Measurements from ENCODE around the gene C1QTNF2. TPM values are rescaled to one million over a fixed set of nuclear protein-coding genes. Genes with fewer than 3 reads are reported as not detected.

C1QTNF2 gene
- total RNA-seq, 4 donors from 2014 or later, result 0.09 to 0.65 TPM; not detected in 2

GRCh38 chr5:160390787-160391696 is 20.6 kb upstream of the C1QTNF2 start:
- no peaks in the 10 kb centered on the region for H3K9me3 ChIP-seq
- intact Hi-C loops (cut with DNase I; ENCODE audit: low total_unique reads) (no loop called here), in situ Hi-C loops (cut with MboI; ENCODE audit: low sequenced_read_pairs in 4 of 4) (loop anchor here in 1 of 4 donors (10.0 kb wide), 1 partner anchor 366 kb away; no protein-coding TSS in a partner anchor)
- H3K4me3 ChIP-seq, result no peak overlapping the region
- DNase-seq (no peak), ATAC-seq (no peak)
- H3K4me1 ChIP-seq, result peaks cover 0 to 9% of the 10 kb centered on the region in 2 donors
- H3K27ac ChIP-seq, result no peak overlapping the region
- no peak for TF ChIP-seq POLR2A (IDR thresholded peaks at IDR 0.05)
- TF ChIP-seq, protein P1, sequence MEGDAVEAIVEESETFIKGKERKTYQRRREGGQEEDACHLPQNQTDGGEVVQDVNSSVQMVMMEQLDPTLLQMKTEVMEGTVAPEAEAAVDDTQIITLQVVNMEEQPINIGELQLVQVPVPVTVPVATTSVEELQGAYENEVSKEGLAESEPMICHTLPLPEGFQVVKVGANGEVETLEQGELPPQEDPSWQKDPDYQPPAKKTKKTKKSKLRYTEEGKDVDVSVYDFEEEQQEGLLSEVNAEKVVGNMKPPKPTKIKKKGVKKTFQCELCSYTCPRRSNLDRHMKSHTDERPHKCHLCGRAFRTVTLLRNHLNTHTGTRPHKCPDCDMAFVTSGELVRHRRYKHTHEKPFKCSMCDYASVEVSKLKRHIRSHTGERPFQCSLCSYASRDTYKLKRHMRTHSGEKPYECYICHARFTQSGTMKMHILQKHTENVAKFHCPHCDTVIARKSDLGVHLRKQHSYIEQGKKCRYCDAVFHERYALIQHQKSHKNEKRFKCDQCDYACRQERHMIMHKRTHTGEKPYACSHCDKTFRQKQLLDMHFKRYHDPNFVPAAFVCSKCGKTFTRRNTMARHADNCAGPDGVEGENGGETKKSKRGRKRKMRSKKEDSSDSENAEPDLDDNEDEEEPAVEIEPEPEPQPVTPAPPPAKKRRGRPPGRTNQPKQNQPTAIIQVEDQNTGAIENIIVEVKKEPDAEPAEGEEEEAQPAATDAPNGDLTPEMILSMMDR (IDR thresholded peaks at IDR 0.05 in 4 of 5, conservative IDR thresholded peaks at IDR 0.05 in 1 of 5), result peak in 4 of 5 experiments; percentile 21 to 48 (median 34)
- H3K36me3 ChIP-seq, result no peaks in the 10 kb centered on the region
- H3K27me3 ChIP-seq, result no peaks in the 10 kb centered on the region

DNA sequence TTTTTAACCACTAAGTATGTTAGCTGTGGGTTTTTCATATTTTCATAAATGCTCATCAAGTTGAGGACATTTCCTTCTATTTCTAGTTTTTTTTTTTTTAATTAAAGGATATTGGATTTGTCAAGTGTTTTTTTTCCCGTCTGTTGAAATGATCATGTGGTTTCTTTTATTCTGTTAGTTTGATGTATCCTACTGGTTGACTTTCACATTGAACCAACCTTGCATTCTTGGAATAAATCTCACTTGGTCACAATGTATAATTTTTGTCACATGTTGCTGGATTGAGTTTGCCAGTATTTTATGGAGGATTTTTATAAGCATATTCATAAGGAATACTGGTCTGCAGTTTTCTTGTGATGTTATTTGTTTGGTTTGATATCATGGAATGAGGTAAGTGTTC is 17.0 kb upstream of the C1QTNF2 start:
- Histone ChIP-seq H3K4me1 (peaks cover 0 to 2% of the 10 kb centered on the region in 2 donors), H3K36me3 (no peaks in the 10 kb centered on the region), H3K4me3 (no peak overlapping the region), H3K27ac (no peak overlapping the region), H3K27me3 (no peaks in the 10 kb centered on the region), H3K9me3 (no peaks in the 10 kb centered on the region)
- intact Hi-C loops (cut with DNase I; ENCODE audit: low total_unique reads) (no loop called here), in situ Hi-C loops (cut with MboI; ENCODE audit: low sequenced_read_pairs in 4 of 4) (no loop called here)
- ATAC-seq (no peak), DNase-seq (no peak)
- no peak for TF ChIP-seq POLR2A (IDR thresholded peaks at IDR 0.05)
- TF ChIP-seq, protein P1 (IDR thresholded peaks at IDR 0.05 in 4 of 5, conservative IDR thresholded peaks at IDR 0.05 in 1 of 5), result no peak

DNA sequence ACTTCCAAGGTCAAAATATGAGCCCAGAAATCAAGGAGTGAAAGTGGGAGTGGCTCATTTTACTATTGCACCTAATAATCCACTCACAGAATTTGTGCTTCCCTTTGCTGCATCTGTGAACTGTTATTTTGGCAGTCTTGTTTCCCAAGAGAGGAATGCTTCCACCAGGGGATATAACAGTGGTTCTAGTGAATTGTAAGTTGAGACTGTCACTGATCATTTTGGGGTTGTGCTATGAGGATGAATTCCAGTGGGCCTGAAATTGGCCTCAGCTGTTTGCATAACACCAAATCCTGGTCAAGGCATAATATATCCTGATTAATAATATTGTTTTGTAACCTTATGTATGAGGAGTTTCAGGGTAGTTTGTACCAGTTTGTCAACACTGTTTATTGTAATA is 15.1 kb upstream of the C1QTNF2 start:
- DNase-seq (no peak), ATAC-seq (no peak)
- H3K27ac ChIP-seq, result no peak overlapping the region
- in situ Hi-C loops (cut with MboI; ENCODE audit: low sequenced_read_pairs in 4 of 4) (no loop called here), intact Hi-C loops (cut with DNase I; ENCODE audit: low total_unique reads) (no loop called here)
- no peak overlapping the region for H3K4me3 ChIP-seq
- TF ChIP-seq, protein P1 (IDR thresholded peaks at IDR 0.05 in 4 of 5, conservative IDR thresholded peaks at IDR 0.05 in 1 of 5), result no peak
- TF ChIP-seq POLR2A (IDR thresholded peaks at IDR 0.05), result no peak
- H3K4me1 ChIP-seq, result peaks cover 0 to 2% of the 10 kb centered on the region in 2 donors
- H3K9me3 ChIP-seq, result no peaks in the 10 kb centered on the region
- no peaks in the 10 kb centered on the region for H3K36me3 ChIP-seq
- no peaks in the 10 kb centered on the region for H3K27me3 ChIP-seq

- TF ChIP-seq, protein P1 (IDR thresholded peaks at IDR 0.05 in 4 of 5, conservative IDR thresholded peaks at IDR 0.05 in 1 of 5), result no peak
- no peak for TF ChIP-seq POLR2A (IDR thresholded peaks at IDR 0.05)
- intact Hi-C loops (cut with DNase I; ENCODE audit: low total_unique reads) (no loop called here), in situ Hi-C loops (cut with MboI; ENCODE audit: low sequenced_read_pairs in 4 of 4) (no loop called here)
- no peak overlapping the region for H3K27ac ChIP-seq
- no peaks in the 10 kb centered on the region for H3K27me3 ChIP-seq
- no peak for ATAC-seq
- no peaks in the 10 kb centered on the region for H3K36me3 ChIP-seq
- DNase-seq, result no peak
- no peaks in the 10 kb centered on the region for H3K9me3 ChIP-seq
- peaks cover 0 to 2% of the 10 kb centered on the region in 2 donors for H3K4me1 ChIP-seq
- H3K4me3 ChIP-seq, result no peak overlapping the region
Measured at GRCh38 chr5:160384681-160385080, 14.3 kb upstream of the C1QTNF2 start.

All from gastrocnemius medialis (tissue), 4 donors.